HepG2 (cell line): ENCODE results near the gene SUPT4H1. TPM values are rescaled to one million over a fixed set of nuclear protein-coding genes. Genes with fewer than 3 reads are reported as not detected.

Source experiments
- ATAC-seq: fragments of 200-7000 bp; cut with Tn5 transposase; 3 replicates; pipeline ENCODE4 v1.9.1; 2020; ENCODE audit warnings: mild to moderate bottlenecking, moderate library complexity
- BruUV-seq: library from RNA; stranded (reverse); fragments of 400-500 nt; replicated peaks from 2 replicates; lab custom pipeline; 2021; lab: Mats Ljungman, UMichigan
- CTCF ChIA-PET: fragments of 300-600 bp; formaldehyde crosslinking; extraction: SDS; loops from one replicate; lab custom pipeline; 2021; ENCODE audit warnings: low total read pairs, inconsistent platforms, low intra/inter-chr PET ratio; lab: Yijun Ruan, JAX
- POLR2A ChIA-PET: fragments of 350-600 bp; sonication (Branson Sonifier 250); formaldehyde crosslinking; loops from one replicate; lab custom pipeline; 2020; ENCODE audit warnings: antibody characterized with exemption, inconsistent platforms; lab: Yijun Ruan, JAX
- DNase-seq: peaks from one replicate; pipeline ENCODE4 v3.0.0-alpha.2; 2015; ENCODE audit warnings: low spot score
- FAIRE-seq: peaks from 3 replicates; lab custom pipeline; 2011; peaks lifted over from hg19 to GRCh38; lab: Jason Lieb, UNC
- H2AFZ ChIP-seq: one replicate; pipeline ENCODE4 v1.6.1; 2011; ENCODE audit warnings: low read length, inconsistent platforms
- H3K27ac ChIP-seq: fragments of 300-600 bp; 3 replicates; pipeline ENCODE4 v1.8.0; 2011; ENCODE audit warnings: mixed run types, mild to moderate bottlenecking, mixed read lengths, low read length, inconsistent platforms; ENCODE audit not compliant: insufficient read depth; ENCODE audit errors: extremely low read length
- H3K27me3 ChIP-seq, 2 experiments: fragments of 200-600 bp in 1 of 2; 2 replicates in 1 of 2; 3 replicates in 1 of 2; pipeline versions ENCODE4 v1.6.0 to v1.8.0; 2011; ENCODE audit warnings: low read length in 2 of 2, mild to moderate bottlenecking in 2 of 2, moderate library complexity in 2 of 2, inconsistent platforms in 1 of 2; ENCODE audit not compliant: insufficient read depth in 2 of 2, control insufficient read depth in 1 of 2
- H3K36me3 ChIP-seq, 2 experiments: fragments of 200-600 bp in 1 of 2; replicated peaks in 1 of 2; 2 replicates in 1 of 2; 3 replicates in 1 of 2; pipeline versions ENCODE4 v1.5.1 to v1.8.0; 2011; ENCODE audit warnings: low read length in 2 of 2, inconsistent platforms in 1 of 2; ENCODE audit not compliant: insufficient read depth in 2 of 2, control insufficient read depth in 1 of 2
- H3K4me1 ChIP-seq: 2 replicates; pipeline ENCODE4 v1.5.1; 2012; ENCODE audit warnings: low read length, inconsistent platforms; ENCODE audit not compliant: insufficient read depth
- H3K4me2 ChIP-seq: 2 replicates; pipeline ENCODE4 v1.6.0; 2011; ENCODE audit warnings: low read depth, low read length, inconsistent platforms
- H3K4me3 ChIP-seq, 3 experiments: fragments of 200-600 bp in 1 of 3; sonication (generic), shearing (Covaris generic) in 1 of 3; replicated peaks in 1 of 3; 2 replicates each; pipeline ENCODE4 v1.5.1; 2011 to 2016; ENCODE audit warnings: low read length in 3 of 3, inconsistent platforms in 2 of 3, low read depth in 2 of 3, mild to moderate bottlenecking in 2 of 3, control low read depth in 1 of 3, mixed read lengths in 1 of 3; ENCODE audit not compliant: insufficient read depth in 1 of 3
- H3K79me2 ChIP-seq: one replicate; pipeline ENCODE4 v1.6.1; 2011; ENCODE audit warnings: low read length, inconsistent platforms; ENCODE audit not compliant: insufficient read depth
- H3K9ac ChIP-seq: 2 replicates; pipeline ENCODE4 v1.6.0; 2011; ENCODE audit warnings: mild to moderate bottlenecking, low read depth, low read length, inconsistent platforms; ENCODE audit not compliant: insufficient read depth
- H3K9me3 ChIP-seq: 2 replicates; pipeline ENCODE4 v1.5.1; 2012; ENCODE audit warnings: mild to moderate bottlenecking, low read length
- H4K20me1 ChIP-seq: 2 replicates; pipeline ENCODE4 v1.6.0; 2011; ENCODE audit warnings: inconsistent platforms, mild to moderate bottlenecking, low read length, moderate library complexity; ENCODE audit not compliant: insufficient read depth
- HNRNPK ChIP-seq: fragments of 200-400 bp; formaldehyde crosslinking; IDR thresholded peaks from 2 replicates; pipeline ENCODE4 v1.6.1; 2018; ENCODE audit warnings: low read length, low read depth, moderate library complexity, mild to moderate bottlenecking; ENCODE audit not compliant: poor library complexity, severe bottlenecking
- RBFOX2 ChIP-seq: fragments of 200-400 bp; formaldehyde crosslinking; IDR thresholded peaks from 2 replicates; pipeline ENCODE4 v1.6.1; 2017; ENCODE audit warnings: low read depth, mild to moderate bottlenecking, low read length
- RBM22 ChIP-seq: fragments of 200-400 bp; formaldehyde crosslinking; optimal IDR thresholded peaks from 2 replicates; pipeline ENCODE3; 2017; ENCODE audit warnings: mild to moderate bottlenecking, low read length, moderate library complexity
- ZNF672 ChIP-seq: sonication (generic); formaldehyde crosslinking; IDR thresholded peaks from 2 replicates; pipeline ENCODE4 v1.8.1; 2022; ENCODE audit warnings: missing genetic modification reagents
- WGBS: methylation state at CpG from one replicate; pipeline ENCODE4 v1.1.6; 2017; ENCODE audit warnings: low lambda C conversion rate; 5-methylcytosine and 5-hydroxymethylcytosine counted together
- in situ Hi-C: cut with HindIII; loops from 2 replicates; pipeline ENCODE4 v1.10.0; 2017; ENCODE audit warnings: low pct_unique_long_range_greater_than_20kb; ENCODE audit not compliant: extremely low pct_ligation_motif_present
- intact Hi-C: fragments of 100-400 bp; cut with micrococcal nuclease; formaldehyde crosslinking; loops from one replicate; pipeline ENCODE4 v1.10.0; 2022; ENCODE audit not compliant: unreplicated experiment
- polyA plus RNA-seq, 8 experiments: library from polyadenylated mRNA; depleted of rRNA in 3 of 8; stranded (reverse) in 7 of 8; unstranded in 1 of 8; fragments of >200 nt; fragmentation: Illumina TruSeq in 4 of 8; extraction: Trizol in 4 of 8; gene quantifications; 2 replicates each; pipeline versions ENCODE4 v1.2.1 to v1.2.3, GENCODE V29; 2011 to 2016; ENCODE audit warnings: low read depth in 4 of 8, missing spikeins in 1 of 8, mixed read lengths in 1 of 8; ENCODE audit not compliant: insufficient read depth in 1 of 8
- total RNA-seq, 5 experiments: library from RNA; depleted of rRNA; stranded (reverse); fragments of >200 nt; fragmentation: Illumina TruSeq; extraction: Trizol; gene quantifications; 2 replicates each; pipeline ENCODE4 v1.2.3, GENCODE V29; 2016; ENCODE audit warnings: low read depth in 1 of 5
- TF ChIP-seq, protein P1 (sequence below): sonication (generic); formaldehyde crosslinking; IDR thresholded peaks from 2 replicates; pipeline ENCODE4 v1.4.0; 2020; ENCODE audit warnings: missing genetic modification reagents, borderline replicate concordance

SUPT4H1 gene
- total and polyA plus RNA-seq, 2 of the 13 experiments (the other 11 are each of a cell fraction or from before 2014, with no cell fraction given): 155 to 244 TPM

DNA sequence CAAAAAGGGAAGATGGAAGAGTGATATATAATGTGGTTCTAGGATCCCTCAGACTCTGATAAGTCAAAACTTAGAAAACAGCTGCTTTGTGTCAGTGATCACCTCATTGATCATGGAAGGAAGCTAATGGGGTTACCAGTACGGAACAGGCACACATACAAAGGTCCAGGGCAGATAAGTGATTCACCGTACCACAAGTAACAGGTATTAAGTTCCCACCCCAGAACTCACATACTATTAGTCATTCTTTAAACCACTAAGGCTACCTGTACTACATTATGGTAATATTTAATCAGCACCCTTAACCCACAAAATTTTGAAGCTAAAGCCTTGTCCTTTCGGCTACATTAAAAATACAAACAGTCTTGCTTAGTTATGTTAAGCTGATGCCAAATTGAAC lies 48.0 kb upstream of the SUPT4H1 start:
- ATAC-seq (no peak), FAIRE-seq (no peak), DNase-seq (no peak)
- peaks cover 12 to 50% of the 10 kb centered on the region in 2 experiments for H3K36me3 ChIP-seq
- H3K79me2 ChIP-seq: peaks cover 99% of the 10 kb centered on the region
- no peak overlapping the region for H3K4me3 ChIP-seq
- H3K4me2 ChIP-seq: no peak overlapping the region
- no peak overlapping the region for H3K27ac ChIP-seq
- BruUV-seq: no TSS peak
- H3K9ac ChIP-seq: no peak overlapping the region
- no peak overlapping the region for H2AFZ ChIP-seq
- intact Hi-C loops: loop anchor here (2.0 kb wide), 1 partner anchor 13 kb away; no protein-coding TSS in a partner anchor
- ChIA-PET CTCF (no interaction called here), POLR2A (interaction anchor here (0.7 to 2.7 kb wide), 8 partner anchors 11 to 56 kb away, joined by 3 to 10 read pairs (median 6); partner anchors contain the start of genes RNF43 and SUPT4H1)
- in situ Hi-C loops: no loop called here
- 96% methylated on average over 3 of the region's 3 CpGs for WGBS
- TF ChIP-seq, protein P1, sequence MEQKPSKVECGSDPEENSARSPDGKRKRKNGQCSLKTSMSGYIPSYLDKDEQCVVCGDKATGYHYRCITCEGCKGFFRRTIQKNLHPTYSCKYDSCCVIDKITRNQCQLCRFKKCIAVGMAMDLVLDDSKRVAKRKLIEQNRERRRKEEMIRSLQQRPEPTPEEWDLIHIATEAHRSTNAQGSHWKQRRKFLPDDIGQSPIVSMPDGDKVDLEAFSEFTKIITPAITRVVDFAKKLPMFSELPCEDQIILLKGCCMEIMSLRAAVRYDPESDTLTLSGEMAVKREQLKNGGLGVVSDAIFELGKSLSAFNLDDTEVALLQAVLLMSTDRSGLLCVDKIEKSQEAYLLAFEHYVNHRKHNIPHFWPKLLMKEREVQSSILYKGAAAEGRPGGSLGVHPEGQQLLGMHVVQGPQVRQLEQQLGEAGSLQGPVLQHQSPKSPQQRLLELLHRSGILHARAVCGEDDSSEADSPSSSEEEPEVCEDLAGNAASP (CRISPR knock-in tag): no peak
- TF ChIP-seq RBM22 (peak; percentile 9), RBFOX2 (0 out of 2 replicates have a peak, but pooled peaks have one; percentile 20), HNRNPK (no peak), ZNF672 (CRISPR knock-in tag) (no peak)
- H3K9me3 ChIP-seq: no peaks in the 10 kb centered on the region
- H3K4me1 ChIP-seq: peaks cover 100% of the 10 kb centered on the region
- H4K20me1 ChIP-seq: no peaks in the 10 kb centered on the region; the same call in 1 of the 2 replicates
- H3K27me3 ChIP-seq: no peaks in the 10 kb centered on the region
